Activated CD4-positive, alpha-beta T cell treated with anti-CD3 and anti-CD28 coated beads for 36 hours (primary cell): ENCODE data around the gene TRMT2A. TPM values are rescaled to one million over a fixed set of nuclear protein-coding genes. Genes with fewer than 3 reads are reported as not detected.

Experiments used
- ATAC-seq: fragments of 200-7000 bp; cut with Tn5 transposase; one replicate; pipeline ENCODE4 v1.10.0; 2021; ENCODE audit warnings: mild to moderate bottlenecking, moderate library complexity
- CTCF ChIA-PET: fragments of 350-600 bp; sonication (Branson Sonifier 250); formaldehyde crosslinking; loops from one replicate; lab custom pipeline; 2021; ENCODE audit warnings: antibody characterized with exemption; lab: Charles Lee
- POLR2A ChIA-PET: fragments of 350-600 bp; sonication (Branson Sonifier 250); formaldehyde crosslinking; loops from one replicate; lab custom pipeline; 2021; ENCODE audit warnings: antibody characterized with exemption, inconsistent platforms; lab: Charles Lee
- DNase-seq: peaks from one replicate; pipeline ENCODE4 v3.0.0-alpha.2; 2020
- H3K27ac Mint-ChIP-seq: one replicate; pipeline ENCODE4 v1.8.0; 2021; ENCODE audit warnings: mixed read lengths
- H3K27me3 Mint-ChIP-seq: one replicate; pipeline ENCODE4 v1.8.0; 2021; ENCODE audit warnings: mixed read lengths
- H3K36me3 Mint-ChIP-seq: one replicate; pipeline ENCODE4 v1.8.0; 2021; ENCODE audit warnings: low read depth, mixed read lengths
- H3K4me1 Mint-ChIP-seq: one replicate; pipeline ENCODE4 v1.8.0; 2021; ENCODE audit warnings: mixed read lengths
- H3K4me3 Mint-ChIP-seq: one replicate; pipeline ENCODE4 v1.8.0; 2021; ENCODE audit warnings: mild to moderate bottlenecking, moderate library complexity, mixed read lengths
- H3K9me3 Mint-ChIP-seq: one replicate; pipeline ENCODE4 v1.8.0; 2021; ENCODE audit warnings: low read depth, mixed read lengths
- intact Hi-C, 2 experiments: fragments of 100-400 bp; cut with DNase I in 1 of 2; cut with micrococcal nuclease in 1 of 2; formaldehyde crosslinking; loops; one replicate each; pipeline versions ENCODE4 v1.14.2 to v1.15.1; 2022 to 2024; cut with DNase I, micrococcal nuclease
- total RNA-seq, 2 experiments: library from RNA; stranded (reverse); gene quantifications; one replicate each; pipeline ENCODE4 v1.2.3, GENCODE V29; 2021

The TRMT2A gene
- total RNA-seq, 2 experiments from 2014 or later: 84.4 to 85.9 TPM

GRCh38 chr22:20125201-20126174, 8.5 kb upstream of the TRMT2A start:
- H3K27ac Mint-ChIP-seq: no peak overlapping the region
- CTCF ChIA-PET: interaction anchor here (0.6 kb wide), 2 partner anchors 22 to 197 kb away, joined by 3 read pairs; no protein-coding TSS in a partner anchor

GRCh38 chr22:20124083-20124787, 7.2 kb upstream of the TRMT2A start:
- no peak overlapping the region for H3K27ac Mint-ChIP-seq
- H3K9me3 Mint-ChIP-seq: no peaks in the 10 kb centered on the region
- ATAC-seq (no peak), DNase-seq (no peak)
- POLR2A ChIA-PET: no interaction called here
- peaks cover 61% of the 10 kb centered on the region for H3K36me3 Mint-ChIP-seq
- CTCF ChIA-PET: interaction anchor here (0.7 kb wide), 1 partner anchor 608 kb away, joined by 3 read pairs; no protein-coding TSS in a partner anchor
- H3K27me3 Mint-ChIP-seq: no peaks in the 10 kb centered on the region
- peaks cover 39% of the 10 kb centered on the region for H3K4me1 Mint-ChIP-seq
- no peak overlapping the region for H3K4me3 Mint-ChIP-seq
- intact Hi-C loops: no loop called here

More at GRCh38 chr22:20125201-20126174, 8.5 kb upstream of the TRMT2A start:
- Mint-ChIP-seq H3K27me3 (no peaks in the 10 kb centered on the region), H3K36me3 (peaks cover 49% of the 10 kb centered on the region), H3K4me1 (peaks cover 28% of the 10 kb centered on the region), H3K9me3 (no peaks in the 10 kb centered on the region), H3K4me3 (no peak overlapping the region)
- ATAC-seq: no peak
- no peak for DNase-seq
- POLR2A ChIA-PET: interaction anchor here (0.6 to 1.9 kb wide), 2 partner anchors 8 to 14 kb away, joined by 4 to 6 read pairs; partner anchors contain the start of gene TRMT2A
- intact Hi-C loops: no loop called here

- ChIA-PET CTCF (interaction anchor here (0.7 kb wide), 1 partner anchor 607 kb away, joined by 3 read pairs; no protein-coding TSS in a partner anchor), POLR2A (no interaction called here)
- Mint-ChIP-seq H3K4me1 (peaks cover 36% of the 10 kb centered on the region), H3K4me3 (no peak overlapping the region), H3K27me3 (no peaks in the 10 kb centered on the region), H3K36me3 (peaks cover 67% of the 10 kb centered on the region), H3K9me3 (no peaks in the 10 kb centered on the region), H3K27ac (no peak overlapping the region)
- intact Hi-C loops: no loop called here
- DNase-seq (no peak), ATAC-seq (no peak)
These were observed 6.5 kb upstream of the TRMT2A start for GRCh38 chr22:20123366-20124082.

- intact Hi-C loops: no loop called here
- H3K27me3 Mint-ChIP-seq: no peaks in the 10 kb centered on the region
- H3K27ac Mint-ChIP-seq: no peak overlapping the region
- no peak for ATAC-seq
- POLR2A ChIA-PET: no interaction called here
- peaks cover 62% of the 10 kb centered on the region for H3K36me3 Mint-ChIP-seq
- no peak for DNase-seq
- peak overlapping the region; percentile 4 for H3K4me3 Mint-ChIP-seq
- CTCF ChIA-PET: no interaction called here
- H3K4me1 Mint-ChIP-seq: peaks cover 34% of the 10 kb centered on the region
- no peaks in the 10 kb centered on the region for H3K9me3 Mint-ChIP-seq
These were observed 4.9 kb upstream of the TRMT2A start for GRCh38 chr22:20121856-20122415.

- CTCF ChIA-PET: interaction anchor here (0.6 to 3.5 kb wide), 2 partner anchors 11 to 25 kb away, joined by 3 to 14 read pairs; no protein-coding TSS in a partner anchor
- no peaks in the 10 kb centered on the region for H3K27me3 Mint-ChIP-seq
- H3K27ac Mint-ChIP-seq: peak overlapping the region; percentile 91
- no peaks in the 10 kb centered on the region for H3K9me3 Mint-ChIP-seq
- DNase-seq: no peak
- H3K4me1 Mint-ChIP-seq: peaks cover 49% of the 10 kb centered on the region
- H3K4me3 Mint-ChIP-seq: peak overlapping the region; percentile 94
- ATAC-seq: no peak
- POLR2A ChIA-PET: interaction anchor here (0.6 to 3.9 kb wide), 5 partner anchors 9 to 391 kb away, joined by 3 to 26 read pairs (median 3); partner anchors contain the start of gene ZDHHC8
- intact Hi-C loops: loop anchor here (1.0 to 5.0 kb wide), 5 partner anchors 11 to 1469 kb away; partner anchors contain the start of gene ESS2 (in 1 of the 2)
- H3K36me3 Mint-ChIP-seq: peaks cover 58% of the 10 kb centered on the region
These were observed 1.4 kb upstream of the TRMT2A start for GRCh38 chr22:20118300-20119020.

- Mint-ChIP-seq H3K36me3 (peaks cover 57% of the 10 kb centered on the region), H3K27ac (peak overlapping the region; percentile 91), H3K4me3 (peak overlapping the region; percentile 94), H3K9me3 (no peaks in the 10 kb centered on the region), H3K4me1 (peaks cover 49% of the 10 kb centered on the region), H3K27me3 (no peaks in the 10 kb centered on the region)
- DNase-seq (peak; percentile 92), ATAC-seq (peak; percentile 51)
- POLR2A ChIA-PET: interaction anchor here (0.6 to 3.9 kb wide), 8 partner anchors 8 to 391 kb away, joined by 3 to 26 read pairs (median 4); partner anchors contain the start of genes DGCR6L, TANGO2 and ZDHHC8
- CTCF ChIA-PET: interaction anchor here (0.7 to 3.5 kb wide), 3 partner anchors 12 to 69 kb away, joined by 3 to 14 read pairs (median 3); no protein-coding TSS in a partner anchor
- intact Hi-C loops: loop anchor here (1.0 to 5.0 kb wide), 21 partner anchors 12 to 1470 kb away; partner anchors contain the start of genes DGCR8 (in 2 of the 2), TANGO2 (in 2 of the 2), ARVCF (in 1 of the 2) and CDC45 (in 1 of the 2)
These were observed 740 bp upstream of the TRMT2A start for GRCh38 chr22:20117633-20118299.

GRCh38 chr22:20116376-20116950, 563 bp downstream of the TRMT2A start:
- Mint-ChIP-seq H3K27me3 (no peaks in the 10 kb centered on the region), H3K36me3 (peaks cover 47% of the 10 kb centered on the region), H3K4me1 (peaks cover 48% of the 10 kb centered on the region), H3K9me3 (no peaks in the 10 kb centered on the region), H3K27ac (peak overlapping the region; percentile 91), H3K4me3 (peak overlapping the region; percentile 94)
- ATAC-seq: no peak
- intact Hi-C loops: loop anchor here (2.0 to 5.0 kb wide), 7 partner anchors 96 to 1471 kb away; partner anchors contain the start of genes ESS2 (in 1 of the 2), PI4KA (in 1 of the 2), SNAP29 (in 1 of the 2) and TANGO2 (in 1 of the 2)
- DNase-seq: no peak
- POLR2A ChIA-PET: interaction anchor here (1.2 to 3.9 kb wide), 4 partner anchors 10 to 204 kb away, joined by 4 to 26 read pairs (median 7); partner anchors contain the start of genes DGCR6L and ZDHHC8
- CTCF ChIA-PET: interaction anchor here (1.1 kb wide), 1 partner anchor 15 kb away, joined by 5 read pairs; no protein-coding TSS in a partner anchor

- Mint-ChIP-seq H3K27me3 (no peaks in the 10 kb centered on the region), H3K36me3 (peaks cover 48% of the 10 kb centered on the region), H3K4me1 (peaks cover 52% of the 10 kb centered on the region), H3K27ac (peak within 1 kb of the TSS; percentile 91), H3K9me3 (no peaks in the 10 kb centered on the region), H3K4me3 (peak within 1 kb of the TSS; percentile 94)
- ATAC-seq: no peak
- intact Hi-C loops: loop anchor here (2.0 to 5.0 kb wide), 7 partner anchors 95 to 1471 kb away; partner anchors contain the start of genes ESS2 (in 1 of the 2), PI4KA (in 1 of the 2), SNAP29 (in 1 of the 2) and TANGO2 (in 1 of the 2)
- ChIA-PET POLR2A (no interaction called here), CTCF (interaction anchor here (1.1 kb wide), 2 partner anchors 10 to 15 kb away, joined by 3 to 5 read pairs; no protein-coding TSS in a partner anchor)
- DNase-seq: no peak
These were observed 1.2 kb downstream of the TRMT2A start, which contains the start of gene RANBP1 for GRCh38 chr22:20115691-20116375. Gene RANBP1 (plus strand): TSS chr22:20116104. CDS start chr22:20116185, 81 bp downstream.
